HCT116 (cell line): ENCODE data around the gene KCNV2.

Source experiments
- POLR2AphosphoS5 ChIP-seq: IDR thresholded peaks from 2 replicates; pipeline ENCODE4 v1.6.1; 2011; ENCODE audit warnings: mild to moderate bottlenecking, low read depth, low read length, moderate library complexity
- ZFX ChIP-seq: fragments of 450-650 bp; IDR thresholded peaks from 2 replicates; pipeline ENCODE4 v1.6.1; 2017

DNA sequence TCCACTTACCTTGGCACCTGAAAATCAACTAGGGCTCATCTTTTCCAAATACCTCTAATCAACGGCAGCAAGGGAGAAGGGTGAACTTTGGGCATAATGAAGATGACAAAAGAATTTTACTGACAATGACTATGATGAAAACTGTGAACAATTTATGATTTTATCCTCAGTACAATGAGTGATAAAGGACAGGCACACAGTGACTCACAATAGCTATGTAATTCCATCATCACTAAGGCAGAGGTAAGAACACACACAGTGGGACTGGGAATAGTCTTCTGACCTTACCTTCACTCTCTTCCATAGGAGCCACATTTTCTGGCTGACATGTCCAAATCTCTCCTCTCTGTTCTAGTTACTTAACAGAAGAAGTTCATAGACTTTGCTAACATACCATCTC, 26.1 kb upstream of the KCNV2 start:
- TF ChIP-seq ZFX (no peak), POLR2AphosphoS5 (no peak)
